PC-3 (cell line): Measurements from ENCODE around the gene NCOA7. TPM values are rescaled to one million over a fixed set of nuclear protein-coding genes. Genes with fewer than 3 reads are reported as not detected.

Experiments
- ATAC-seq: fragments of 200-7000 bp; cut with Tn5 transposase; 2 replicates; pipeline ENCODE4 v1.9.1; 2020; ENCODE audit warnings: mild to moderate bottlenecking, moderate library complexity
- BruUV-seq: library from RNA; stranded (reverse); fragments of 400-500 nt; replicated peaks from 2 replicates; lab custom pipeline; 2021; lab: Mats Ljungman, UMichigan
- CTCF ChIA-PET: fragments of 300-600 bp; sonication (Branson Sonifier 250); formaldehyde crosslinking; loops from one replicate; lab custom pipeline; 2022; ENCODE audit warnings: antibody characterized with exemption; lab: Charles Lee
- POLR2A ChIA-PET: fragments of 300-600 bp; sonication (Branson Sonifier 250); formaldehyde crosslinking; loops from one replicate; lab custom pipeline; 2022; ENCODE audit warnings: antibody characterized with exemption; ENCODE audit not compliant: unreplicated experiment; lab: Charles Lee
- DNase-seq: peaks from one replicate; pipeline ENCODE4 v3.0.0-alpha.2; 2015
- H2AFZ ChIP-seq: fragments of 300-600 bp; sonication (generic); 2 replicates; pipeline ENCODE4 v1.6.0; 2016; ENCODE audit warnings: antibody characterized with exemption, low read length
- H3F3A ChIP-seq: fragments of 300-600 bp; sonication (generic); one replicate; pipeline ENCODE4 v1.6.0; 2017; ENCODE audit warnings: antibody characterized with exemption, low read length, control low read depth, mild to moderate bottlenecking; ENCODE audit not compliant: unreplicated experiment
- H3K27ac ChIP-seq: fragments of 300-600 bp; sonication (generic); 2 replicates; pipeline ENCODE4 v1.5.1; 2016; ENCODE audit warnings: mild to moderate bottlenecking, low read length
- H3K27me3 ChIP-seq: fragments of 300-600 bp; sonication (generic); 2 replicates; pipeline ENCODE4 v1.6.1; 2016; ENCODE audit warnings: low read length, mixed read lengths
- H3K36me3 ChIP-seq: fragments of 300-600 bp; sonication (generic); 2 replicates; pipeline ENCODE4 v1.6.1; 2016; ENCODE audit warnings: low read depth, mixed run types, low read length, mixed read lengths
- H3K4me1 ChIP-seq: fragments of 300-600 bp; sonication (generic); 2 replicates; pipeline ENCODE4 v1.5.1; 2016; ENCODE audit warnings: low read length; ENCODE audit not compliant: insufficient read depth
- H3K4me2 ChIP-seq: fragments of 300-600 bp; sonication (generic); 2 replicates; pipeline ENCODE4 v1.6.0; 2016; ENCODE audit warnings: low read length
- H3K4me3 ChIP-seq: fragments of 300-600 bp; sonication (generic); 2 replicates; pipeline ENCODE4 v1.5.1; 2016; ENCODE audit warnings: mild to moderate bottlenecking, low read length, mixed read lengths
- H3K79me2 ChIP-seq: fragments of 300-600 bp; sonication (generic); 2 replicates; pipeline ENCODE4 v1.6.1; 2017; ENCODE audit warnings: low read length, mixed read lengths
- H3K9ac ChIP-seq: fragments of 300-600 bp; sonication (generic); 2 replicates; pipeline ENCODE4 v1.6.0; 2016; ENCODE audit warnings: mild to moderate bottlenecking, low read length
- H3K9me2 ChIP-seq: fragments of 300-600 bp; sonication (generic); replicated peaks from 2 replicates; pipeline ENCODE4 v1.6.1; 2016; ENCODE audit warnings: mixed run types, low read length, mixed read lengths
- H3K9me3 ChIP-seq: fragments of 300-600 bp; sonication (generic); 2 replicates; pipeline ENCODE4 v1.6.1; 2016; ENCODE audit warnings: low read length, mixed read lengths
- H4K20me1 ChIP-seq: fragments of 300-600 bp; sonication (generic); 2 replicates; pipeline ENCODE4 v1.6.1; 2016; ENCODE audit warnings: low read length, mixed read lengths
- CTCF ChIP-seq: fragments of 300-600 bp; sonication (generic); conservative IDR thresholded peaks from 2 replicates; pipeline ENCODE4 v1.5.1; 2017; ENCODE audit warnings: antibody characterized with exemption, low read depth, mild to moderate bottlenecking, low read length
- EZH2 ChIP-seq: fragments of 300-600 bp; sonication (generic); IDR thresholded peaks from one replicate; pipeline ENCODE4 v1.6.1; 2017; ENCODE audit warnings: antibody characterized with exemption, mild to moderate bottlenecking, low read length; ENCODE audit not compliant: unreplicated experiment
- EZH2phosphoT487 ChIP-seq: fragments of 300-600 bp; sonication (generic); IDR thresholded peaks from 2 replicates; pipeline ENCODE4 v1.6.1; 2018; ENCODE audit warnings: mild to moderate bottlenecking, antibody characterized with exemption, low read length, borderline replicate concordance
- intact Hi-C: fragments of 100-400 bp; cut with micrococcal nuclease; formaldehyde crosslinking; loops from 2 replicates; pipeline ENCODE4 v1.9.0; 2023
- total RNA-seq: library from RNA; depleted of rRNA; stranded (reverse); fragments of >200 nt; gene quantifications from 2 replicates; pipeline ENCODE4 v1.2.3, GENCODE V29; 2014; rRNA removed

The NCOA7 gene
- total RNA-seq, 1 experiment from 2014 or later, result 13.4 TPM

- Histone ChIP-seq H3F3A (no peaks in the 10 kb centered on the region), H3K36me3 (no peaks in the 10 kb centered on the region), H3K4me1 (peaks cover 12% of the 10 kb centered on the region), H2AFZ (no peak overlapping the region), H3K79me2 (no peaks in the 10 kb centered on the region), H3K4me3 (no peak overlapping the region), H4K20me1 (no peaks in the 10 kb centered on the region), H3K9ac (no peak overlapping the region), H3K27me3 (no peaks in the 10 kb centered on the region), H3K4me2 (no peak overlapping the region), H3K27ac (no peak overlapping the region), H3K9me2 (no peaks in the 10 kb centered on the region), H3K9me3 (no peaks in the 10 kb centered on the region)
- POLR2A ChIA-PET, result no interaction called here
- no peak for TF ChIP-seq EZH2
- peak; percentile 75 for TF ChIP-seq CTCF
- BruUV-seq, result no TSS peak
- CTCF ChIA-PET, result interaction anchor here (0.6 to 1.7 kb wide), 4 partner anchors 18 to 197 kb away, joined by 3 to 6 read pairs (median 4); partner anchors contain the start of genes HINT3 and NCOA7
- intact Hi-C loops, result loop anchor here (1.0 to 5.0 kb wide), 4 partner anchors 17 to 662 kb away; no protein-coding TSS in a partner anchor
- ATAC-seq, result no peak; the same call in 1 of the 2 replicates
- DNase-seq, result peak; percentile 61
Measured at GRCh38 chr6:125974214-125974866, 183.6 kb downstream of the NCOA7 start.

- intact Hi-C loops, result no loop called here
- Histone ChIP-seq H3K9me3 (no peaks in the 10 kb centered on the region), H2AFZ (no peak overlapping the region), H4K20me1 (no peaks in the 10 kb centered on the region), H3K79me2 (no peaks in the 10 kb centered on the region), H3K4me3 (no peak overlapping the region), H3K4me1 (peaks cover 24% of the 10 kb centered on the region), H3K36me3 (no peaks in the 10 kb centered on the region), H3K4me2 (peak overlapping the region; percentile 45), H3K27ac (peak overlapping the region; percentile 50), H3K9me2 (no peaks in the 10 kb centered on the region), H3K27me3 (no peaks in the 10 kb centered on the region), H3F3A (no peaks in the 10 kb centered on the region), H3K9ac (no peak overlapping the region)
- no peak for DNase-seq
- ATAC-seq, result peak; percentile 89
- no peak for TF ChIP-seq EZH2
- no peak for TF ChIP-seq CTCF
- TF ChIP-seq EZH2phosphoT487, result no peak
- POLR2A ChIA-PET, result no interaction called here
- BruUV-seq, result no TSS peak
- CTCF ChIA-PET, result no interaction called here
Measured at GRCh38 chr6:125979101-125979500, 188.3 kb downstream of the NCOA7 start.

Other genes with a start within 250 kb of the NCOA7 start
- not detected in 2 replicates for gene HEY2, start 41.3 kb upstream of the NCOA7 start, total RNA-seq
- gene HINT3, start 165.8 kb downstream of the NCOA7 start, total RNA-seq, result 7.8 and 8.0 TPM in 2 replicates
- gene TRMT11, start 195.6 kb downstream of the NCOA7 start, total RNA-seq, result 17.9 and 23.5 TPM in 2 replicates